RWPE2 (cell line): ENCODE results near the gene MARCHF9.
A peak's percentile ranks its signal among the peaks of the same experiment; 100 is the strongest.

Experiments
- ATAC-seq: fragments of 200-7000 bp; cut with Tn5 transposase; 3 replicates; pipeline ENCODE4 v1.9.1; 2021; ENCODE audit warnings: low read depth
- DNase-seq: peaks from one replicate; pipeline ENCODE4 v3.0.0-alpha.2; 2020; ENCODE audit warnings: low spot score
- H3K27ac ChIP-seq: fragments of 450-650 bp; 2 replicates; pipeline ENCODE4 v1.5.1; 2017; ENCODE audit warnings: mild to moderate bottlenecking; ENCODE audit not compliant: poor library complexity, severe bottlenecking
- H3K27me3 ChIP-seq: fragments of 250-450 bp; sonication (Bioruptor Pico); 2 replicates; pipeline ENCODE4 v1.5.1; 2021; ENCODE audit warnings: mild to moderate bottlenecking, moderate library complexity; ENCODE audit not compliant: insufficient read depth, poor library complexity, severe bottlenecking
- H3K36me3 ChIP-seq: fragments of 250-450 bp; sonication (Bioruptor Pico); 2 replicates; pipeline ENCODE4 v1.5.1; 2020; ENCODE audit warnings: low read depth, mild to moderate bottlenecking, moderate library complexity
- H3K4me1 ChIP-seq: fragments of 250-450 bp; sonication (Bioruptor Pico); 2 replicates; pipeline ENCODE4 v1.5.1; 2021; ENCODE audit warnings: mild to moderate bottlenecking, moderate library complexity; ENCODE audit not compliant: insufficient read depth, poor library complexity, severe bottlenecking
- H3K4me3 ChIP-seq: fragments of 250-450 bp; sonication (Bioruptor Pico); 2 replicates; pipeline ENCODE4 v1.5.1; 2021; ENCODE audit warnings: mild to moderate bottlenecking, moderate library complexity; ENCODE audit not compliant: severe bottlenecking
- H3K9me3 ChIP-seq: fragments of 250-450 bp; sonication (Bioruptor Pico); 2 replicates; pipeline ENCODE4 v1.5.1; 2021; ENCODE audit warnings: mild to moderate bottlenecking, moderate library complexity; ENCODE audit not compliant: severe bottlenecking
- CTCF ChIP-seq: fragments of 450-650 bp; IDR thresholded peaks from one replicate; pipeline ENCODE4 v1.5.1; 2017; ENCODE audit warnings: mild to moderate bottlenecking, moderate library complexity; ENCODE audit not compliant: poor library complexity, severe bottlenecking

The MARCHF9 gene

GRCh38 chr12:57807285-57807684, 52.4 kb downstream of the MARCHF9 start:
- no peak for TF ChIP-seq CTCF
- peaks cover 6% of the 10 kb centered on the region for H3K4me1 ChIP-seq
- DNase-seq, result peak; percentile 59
- no peaks in the 10 kb centered on the region for H3K9me3 ChIP-seq
- 0 out of 2 replicates have a peak, but pooled peaks cover 8% of the 10 kb centered on the region for H3K36me3 ChIP-seq
- no peak overlapping the region for H3K27ac ChIP-seq
- ATAC-seq, result no peak
- no peaks in the 10 kb centered on the region for H3K27me3 ChIP-seq
- no peak overlapping the region for H3K4me3 ChIP-seq

GRCh38 chr12:57808351-57808750, 53.4 kb downstream of the MARCHF9 start:
- no peak for ATAC-seq

DNA sequence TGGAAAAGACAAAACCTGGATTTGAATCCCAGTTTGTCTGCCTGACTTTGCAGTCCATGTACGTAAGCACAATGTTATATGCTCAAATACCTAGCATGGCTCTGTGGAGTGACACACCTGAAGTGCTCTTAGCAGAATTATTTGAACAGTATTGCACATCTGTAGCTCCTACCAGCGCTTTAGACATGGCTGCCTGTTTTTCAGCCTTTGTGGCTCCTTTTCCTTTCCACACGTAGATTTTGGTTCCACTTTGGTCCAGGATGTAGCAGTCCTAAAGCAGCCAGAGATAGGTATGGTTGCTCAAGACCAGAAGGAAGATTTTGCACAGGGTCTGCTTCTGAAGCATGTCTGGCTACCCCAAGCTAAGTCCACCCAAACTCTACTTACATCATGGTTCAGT, 54.5 kb downstream of the MARCHF9 start:
- H3K4me3 ChIP-seq, result no peak overlapping the region
- ATAC-seq (no peak), DNase-seq (peak; percentile 8)
- no peaks in the 10 kb centered on the region for H3K36me3 ChIP-seq
- peaks cover 6% of the 10 kb centered on the region for H3K4me1 ChIP-seq
- no peak overlapping the region for H3K27ac ChIP-seq
- no peaks in the 10 kb centered on the region for H3K27me3 ChIP-seq
- no peaks in the 10 kb centered on the region for H3K9me3 ChIP-seq
- TF ChIP-seq CTCF, result no peak

More at GRCh38 chr12:57808351-57808750, 53.4 kb downstream of the MARCHF9 start:
- Histone ChIP-seq H3K27ac (no peak overlapping the region), H3K4me1 (peaks cover 6% of the 10 kb centered on the region), H3K36me3 (no peaks in the 10 kb centered on the region), H3K4me3 (no peak overlapping the region), H3K9me3 (no peaks in the 10 kb centered on the region), H3K27me3 (no peaks in the 10 kb centered on the region)
- TF ChIP-seq CTCF, result no peak
- peak; percentile 23 for DNase-seq
